GM18861 (cell line): ENCODE data around the gene ITGB8.

Source experiments
- ATAC-seq: cut with Tn5 transposase; IDR thresholded peaks from one replicate; pipeline ENCODE4 v1.9.1; 2021; ENCODE audit not compliant: unreplicated experiment

ITGB8 gene

DNA sequence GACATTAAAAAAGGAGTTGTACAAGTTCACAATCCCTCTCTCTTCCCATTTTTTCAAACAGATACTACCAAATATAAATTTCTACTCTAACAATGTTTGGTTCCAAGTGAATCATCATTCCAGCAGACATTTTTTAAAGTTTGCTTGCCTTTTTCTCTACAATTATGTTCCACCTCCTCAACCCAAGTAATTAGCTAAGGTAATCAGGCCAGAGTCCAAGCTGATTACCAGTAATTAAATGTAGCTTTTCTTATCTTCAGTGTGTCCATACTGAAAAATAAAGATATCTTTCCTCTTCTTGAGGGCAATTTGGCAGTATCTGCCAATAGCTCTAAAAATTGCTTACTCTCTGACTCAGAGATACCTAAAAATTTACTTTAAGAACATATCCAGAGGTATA lies 126.0 kb downstream of the ITGB8 start:
- no peak for ATAC-seq

DNA sequence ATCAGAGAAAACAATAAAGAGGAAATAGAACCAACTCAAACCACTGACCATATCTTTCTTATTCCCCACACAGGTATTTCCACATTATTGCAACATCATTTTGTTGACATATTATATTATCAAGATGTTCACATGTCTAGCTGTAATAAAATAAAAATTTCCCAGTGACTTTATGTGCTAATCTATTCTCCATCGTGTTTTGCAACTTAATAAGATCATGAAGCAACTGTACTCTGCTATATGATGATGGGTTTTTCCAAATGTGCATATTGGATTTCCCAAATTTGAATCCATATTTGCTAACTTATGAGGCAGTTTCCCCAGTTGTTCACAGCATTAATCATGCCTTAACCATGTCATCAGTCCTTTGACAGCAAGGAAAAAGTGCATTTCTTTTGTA lies 127.8 kb downstream of the ITGB8 start:
- no peak for ATAC-seq

- ATAC-seq: no peak
Observed at GRCh38 chr7:20459419-20459818, 128.7 kb downstream of the ITGB8 start.

- no peak for ATAC-seq
Observed at GRCh38 chr7:20464891-20465290, 134.2 kb downstream of the ITGB8 start.
